Activated T-helper 1 cell treated with anti-CD3 and anti-CD28 coated beads, Interleukin-12 subunit alpha, Interleukin-12 subunit beta, Interleukin-2, Interleukin-4 antibody, amounts not matched to agents 30 ng/mL and 10 ng/mL and 1 ng/mL, durations not matched to agents 14 hours and 24 hours and 36 hours (primary cell): ENCODE data around the gene CCNA1. TPM values are rescaled to one million over a fixed set of nuclear protein-coding genes. Genes with fewer than 3 reads are reported as not detected.

Experiments used
- DNase-seq: peaks from one replicate; pipeline ENCODE4 v3.0.0; 2021; ENCODE audit warnings: low spot score
- H3K27ac Mint-ChIP-seq: one replicate; pipeline ENCODE4 v1.8.0; 2021; ENCODE audit warnings: mild to moderate bottlenecking, mixed read lengths
- H3K27me3 Mint-ChIP-seq: one replicate; pipeline ENCODE4 v1.8.0; 2022; ENCODE audit warnings: mild to moderate bottlenecking, moderate library complexity, mixed read lengths; ENCODE audit not compliant: insufficient read depth
- H3K36me3 Mint-ChIP-seq: one replicate; pipeline ENCODE4 v1.8.0; 2021; ENCODE audit warnings: low read depth, mixed read lengths
- H3K4me1 Mint-ChIP-seq: one replicate; pipeline ENCODE4 v1.8.0; 2021; ENCODE audit warnings: low read depth, mixed read lengths
- H3K4me3 Mint-ChIP-seq: one replicate; pipeline ENCODE4 v1.8.0; 2021; ENCODE audit warnings: mild to moderate bottlenecking, moderate library complexity, mixed read lengths
- H3K9me3 Mint-ChIP-seq: one replicate; pipeline ENCODE4 v1.8.0; 2021; ENCODE audit warnings: mixed read lengths
- intact Hi-C: fragments of 100-400 bp; cut with micrococcal nuclease; formaldehyde crosslinking; loops from one replicate; pipeline ENCODE4 v1.15.1; 2024
- total RNA-seq: library from RNA; stranded (reverse); gene quantifications from 2 replicates; pipeline ENCODE4 v1.2.3, GENCODE V29; 2022

Gene CCNA1
- total RNA-seq, 1 donor from 2014 or later: 1.5 TPM

GRCh38 chr13:36430247-36431203 lies 1.8 kb upstream of the CCNA1 start:
- Mint-ChIP-seq H3K27ac (no peak overlapping the region), H3K4me1 (peaks cover 22% of the 10 kb centered on the region), H3K36me3 (no peaks in the 10 kb centered on the region), H3K9me3 (no peaks in the 10 kb centered on the region), H3K27me3 (peaks cover 64% of the 10 kb centered on the region), H3K4me3 (peak overlapping the region; percentile 63)
- DNase-seq: no peak
- intact Hi-C loops: no loop called here

DNA sequence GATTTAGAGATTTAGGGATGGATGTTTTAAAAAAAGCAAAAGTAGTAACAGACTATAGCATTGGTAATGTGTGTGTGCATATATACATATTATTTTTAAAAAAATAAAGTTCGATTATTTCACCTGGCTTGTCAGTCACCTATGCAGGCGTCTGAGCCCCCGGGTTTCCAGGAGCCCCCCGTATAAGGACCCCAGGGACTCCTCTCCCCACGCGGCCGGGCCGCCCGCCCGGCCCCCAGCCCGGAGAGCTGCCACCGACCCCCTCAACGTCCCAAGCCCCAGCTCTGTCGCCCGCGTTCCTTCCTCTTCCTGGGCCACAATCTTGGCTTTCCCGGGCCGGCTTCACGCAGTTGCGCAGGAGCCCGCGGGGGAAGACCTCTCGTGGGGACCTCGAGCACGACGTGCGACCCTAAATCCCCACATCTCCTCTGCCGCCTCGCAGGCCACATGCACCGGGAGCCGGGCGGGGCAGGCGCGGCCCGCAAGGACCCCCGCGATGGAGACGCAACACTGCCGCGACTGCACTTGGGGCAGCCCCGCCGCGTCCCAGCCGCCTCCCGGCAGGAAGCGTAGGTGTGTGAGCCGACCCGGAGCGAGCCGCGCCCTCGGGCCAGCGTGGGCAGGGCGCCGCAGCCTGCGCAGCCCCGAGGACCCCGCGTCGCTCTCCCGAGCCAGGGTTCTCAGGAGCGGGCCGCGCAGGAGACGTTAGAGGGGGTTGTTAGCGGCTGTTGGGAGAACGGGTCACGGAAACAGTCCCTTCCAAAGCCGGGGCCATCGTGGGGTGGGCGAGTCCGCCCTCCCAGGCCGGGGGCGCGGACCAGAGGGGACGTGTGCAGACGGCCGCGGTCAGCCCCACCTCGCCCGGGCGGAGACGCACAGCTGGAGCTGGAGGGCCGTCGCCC lies 840 bp upstream of the CCNA1 start:
- DNase-seq: no peak
- intact Hi-C loops: loop anchor here (1.0 kb wide), 1 partner anchor 11 kb away; no protein-coding TSS in a partner anchor
- Mint-ChIP-seq H3K4me1 (peaks cover 22% of the 10 kb centered on the region), H3K36me3 (no peaks in the 10 kb centered on the region), H3K27ac (no peak overlapping the region), H3K9me3 (no peaks in the 10 kb centered on the region), H3K4me3 (peak overlapping the region; percentile 76), H3K27me3 (peaks cover 61% of the 10 kb centered on the region)

GRCh38 chr13:36436811-36437210 lies 4.5 kb downstream of the CCNA1 start:
- Mint-ChIP-seq H3K4me3 (no peak overlapping the region), H3K27ac (no peak overlapping the region), H3K4me1 (peaks cover 26% of the 10 kb centered on the region), H3K36me3 (no peaks in the 10 kb centered on the region), H3K9me3 (no peaks in the 10 kb centered on the region), H3K27me3 (peaks cover 27% of the 10 kb centered on the region)
- intact Hi-C loops: loop anchor here (5.0 kb wide), 1 partner anchor 1910 kb away; the partner anchor contains the start of gene UFM1
- no peak for DNase-seq

GRCh38 chr13:36438594-36439483 lies 6.5 kb downstream of the CCNA1 start:
- intact Hi-C loops: loop anchor here (2.0 to 5.0 kb wide), 2 partner anchors 18 to 1908 kb away; partner anchors contain the start of gene UFM1
- peaks cover 18% of the 10 kb centered on the region for H3K4me1 Mint-ChIP-seq
- H3K27me3 Mint-ChIP-seq: peaks cover 14% of the 10 kb centered on the region
- DNase-seq: no peak
- no peak overlapping the region for H3K27ac Mint-ChIP-seq
- no peaks in the 10 kb centered on the region for H3K36me3 Mint-ChIP-seq
- no peaks in the 10 kb centered on the region for H3K9me3 Mint-ChIP-seq
- H3K4me3 Mint-ChIP-seq: peak overlapping the region; percentile 47

DNA sequence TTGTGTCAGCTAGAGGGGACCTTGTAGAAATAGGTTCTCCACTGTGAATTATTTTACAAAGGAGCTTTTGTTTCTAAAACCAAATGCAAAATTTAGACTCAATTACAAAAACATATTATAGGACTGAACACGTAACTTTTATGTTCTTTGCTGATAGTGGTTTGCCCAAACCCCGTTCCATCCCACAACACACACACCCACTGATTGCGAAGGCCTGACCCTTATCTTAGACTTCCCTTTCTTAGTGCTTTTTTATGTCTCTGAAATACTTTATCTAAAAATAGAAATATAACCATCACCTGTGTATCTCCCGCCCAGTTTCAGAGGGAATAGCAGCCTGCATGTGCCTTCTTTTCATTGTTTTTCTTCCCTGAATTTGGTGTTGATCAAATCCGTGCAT lies 13.0 kb downstream of the CCNA1 start:
- no peak overlapping the region for H3K27ac Mint-ChIP-seq
- intact Hi-C loops: no loop called here
- DNase-seq: no peak
- H3K4me3 Mint-ChIP-seq: no peak overlapping the region
- H3K4me1 Mint-ChIP-seq: peaks cover 8% of the 10 kb centered on the region
- peaks cover 2% of the 10 kb centered on the region for H3K36me3 Mint-ChIP-seq
- H3K27me3 Mint-ChIP-seq: no peaks in the 10 kb centered on the region
- H3K9me3 Mint-ChIP-seq: no peaks in the 10 kb centered on the region

DNA sequence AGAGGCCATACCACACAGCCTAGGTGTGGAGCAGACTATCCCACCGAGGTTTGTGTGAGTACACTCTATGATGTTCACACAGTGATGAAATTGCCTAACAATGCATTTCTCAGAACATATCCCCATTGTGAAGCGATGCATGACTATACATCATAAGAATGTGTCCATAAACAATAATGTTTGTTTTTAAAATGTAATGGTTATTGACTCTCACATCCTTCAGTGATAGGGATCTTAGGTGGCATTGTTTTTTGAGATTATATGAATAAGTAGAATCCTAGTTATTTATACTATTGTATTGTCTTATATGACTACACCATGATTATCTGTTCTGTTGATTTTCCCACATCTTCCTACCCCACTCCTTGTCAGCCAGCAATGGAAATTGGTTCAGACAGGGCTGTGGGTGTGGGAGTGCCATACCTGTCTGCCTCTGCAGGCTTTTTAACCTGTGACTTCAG lies 13.6 kb downstream of the CCNA1 start:
- intact Hi-C loops: no loop called here
- peaks cover 14% of the 10 kb centered on the region for H3K4me1 Mint-ChIP-seq
- no peak overlapping the region for H3K4me3 Mint-ChIP-seq
- peaks cover 4% of the 10 kb centered on the region for H3K27me3 Mint-ChIP-seq
- H3K36me3 Mint-ChIP-seq: peaks cover 2% of the 10 kb centered on the region
- no peak overlapping the region for H3K27ac Mint-ChIP-seq
- H3K9me3 Mint-ChIP-seq: no peaks in the 10 kb centered on the region
- DNase-seq: no peak

- no peaks in the 10 kb centered on the region for H3K9me3 Mint-ChIP-seq
- DNase-seq: no peak
- peaks cover 26% of the 10 kb centered on the region for H3K4me1 Mint-ChIP-seq
- intact Hi-C loops: no loop called here
- H3K27ac Mint-ChIP-seq: no peak overlapping the region
- H3K27me3 Mint-ChIP-seq: peaks cover 4% of the 10 kb centered on the region
- H3K36me3 Mint-ChIP-seq: peaks cover 2% of the 10 kb centered on the region
- H3K4me3 Mint-ChIP-seq: no peak overlapping the region
Observed at GRCh38 chr13:36447501-36447900, 15.2 kb downstream of the CCNA1 start.

DNA sequence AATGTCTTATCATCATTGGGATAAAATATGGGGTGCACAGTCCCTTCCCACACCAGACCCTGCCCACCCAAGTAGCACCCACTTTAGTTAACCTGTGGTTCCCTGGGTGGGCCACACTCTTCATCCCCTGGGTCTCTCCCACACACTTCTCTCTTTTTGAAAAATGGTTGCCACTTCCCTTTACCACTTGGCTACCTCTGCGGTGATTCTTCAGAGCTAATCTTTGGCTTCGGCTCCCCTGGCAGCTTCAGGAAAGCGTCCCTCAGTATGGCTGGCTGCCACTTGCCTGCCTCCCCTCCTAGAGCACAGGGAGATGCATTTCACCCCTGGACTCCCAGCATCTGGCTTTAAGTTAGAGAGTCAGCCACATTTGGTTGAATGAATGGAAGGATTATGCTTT lies 18.2 kb downstream of the CCNA1 start:
- peaks cover 26% of the 10 kb centered on the region for H3K4me1 Mint-ChIP-seq
- intact Hi-C loops: no loop called here

DNA sequence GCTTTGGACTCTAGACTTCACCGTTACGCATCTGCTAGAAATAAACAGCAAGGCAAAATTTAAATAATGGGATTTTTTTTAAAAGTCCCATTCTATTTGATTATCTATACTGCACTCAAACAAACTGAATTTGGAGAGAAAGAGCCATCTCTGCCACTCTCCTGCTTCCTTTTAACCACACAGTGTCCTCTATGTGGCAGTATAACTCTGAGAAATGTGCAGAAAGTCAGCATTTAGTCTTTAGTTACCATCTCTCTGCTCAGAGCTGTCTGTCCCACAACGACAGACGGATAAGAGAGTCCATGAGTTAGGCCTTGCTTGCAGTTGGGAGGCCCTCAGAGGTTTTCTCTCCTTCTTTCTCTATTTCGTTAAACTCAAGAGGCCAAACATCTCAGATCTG lies 21.2 kb downstream of the CCNA1 start:
- intact Hi-C loops: no loop called here
- H3K36me3 Mint-ChIP-seq: no peaks in the 10 kb centered on the region
- no peak overlapping the region for H3K4me3 Mint-ChIP-seq
- peaks cover 21% of the 10 kb centered on the region for H3K4me1 Mint-ChIP-seq
- no peak overlapping the region for H3K27ac Mint-ChIP-seq
- no peak for DNase-seq
- peaks cover 8% of the 10 kb centered on the region for H3K27me3 Mint-ChIP-seq
- H3K9me3 Mint-ChIP-seq: no peaks in the 10 kb centered on the region

More for the DNA sequence above, 18.2 kb downstream of the CCNA1 start:
- DNase-seq: no peak
- H3K36me3 Mint-ChIP-seq: peaks cover under 1% of the 10 kb centered on the region
- H3K4me3 Mint-ChIP-seq: no peak overlapping the region
- H3K9me3 Mint-ChIP-seq: no peaks in the 10 kb centered on the region
- H3K27ac Mint-ChIP-seq: no peak overlapping the region
- peaks cover 8% of the 10 kb centered on the region for H3K27me3 Mint-ChIP-seq

DNA sequence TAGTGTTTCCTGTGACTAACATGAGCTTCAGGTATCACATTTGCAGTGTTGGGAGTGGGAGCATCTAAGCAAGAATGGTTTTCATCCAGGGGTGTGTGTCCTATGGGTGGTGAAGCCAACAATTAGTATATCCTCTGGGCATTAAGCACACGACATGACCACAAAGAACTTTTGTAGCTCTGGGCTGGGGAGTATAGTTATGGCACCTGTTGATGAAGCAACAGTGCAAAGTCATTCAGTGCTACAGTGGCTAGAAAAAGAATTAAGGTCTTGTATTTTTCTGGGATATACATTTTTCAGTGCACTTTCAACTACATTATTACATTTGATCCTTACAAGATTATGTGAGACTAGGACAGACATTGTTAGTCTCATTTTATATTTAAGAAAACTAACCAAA lies 21.8 kb downstream of the CCNA1 start:
- Mint-ChIP-seq H3K27me3 (peaks cover 8% of the 10 kb centered on the region), H3K36me3 (no peaks in the 10 kb centered on the region), H3K4me1 (peaks cover 19% of the 10 kb centered on the region), H3K27ac (no peak overlapping the region), H3K4me3 (no peak overlapping the region), H3K9me3 (no peaks in the 10 kb centered on the region)
- intact Hi-C loops: no loop called here
- no peak for DNase-seq

GRCh38 chr13:36454987-36455386 lies 22.7 kb downstream of the CCNA1 start:
- intact Hi-C loops: no loop called here
- H3K4me1 Mint-ChIP-seq: peaks cover 19% of the 10 kb centered on the region
- no peak overlapping the region for H3K4me3 Mint-ChIP-seq
- H3K9me3 Mint-ChIP-seq: no peaks in the 10 kb centered on the region
- H3K36me3 Mint-ChIP-seq: no peaks in the 10 kb centered on the region
- H3K27ac Mint-ChIP-seq: no peak overlapping the region
- peaks cover 8% of the 10 kb centered on the region for H3K27me3 Mint-ChIP-seq
- DNase-seq: no peak

DNA sequence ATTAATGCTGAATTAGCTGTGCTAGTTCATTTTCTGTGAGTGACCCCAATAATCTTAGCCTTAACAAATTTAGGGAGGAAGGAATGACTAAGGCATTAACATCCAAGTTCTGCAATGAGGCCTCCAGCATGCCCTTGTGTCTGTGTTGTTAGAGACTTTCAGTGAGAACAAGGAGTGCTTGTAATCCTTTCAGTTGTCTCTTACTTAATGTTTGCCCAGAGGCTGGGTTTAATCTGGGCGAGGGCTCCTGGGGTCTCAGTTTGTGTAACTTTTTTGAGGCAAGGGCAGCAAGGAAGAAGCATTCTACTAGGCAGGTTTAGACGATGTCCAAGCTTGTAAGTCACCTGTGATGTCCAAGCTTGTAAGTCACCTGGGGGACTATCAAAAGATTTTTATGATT lies 24.3 kb downstream of the CCNA1 start:
- intact Hi-C loops: no loop called here
- no peaks in the 10 kb centered on the region for H3K36me3 Mint-ChIP-seq
- no peaks in the 10 kb centered on the region for H3K9me3 Mint-ChIP-seq
- H3K4me3 Mint-ChIP-seq: no peak overlapping the region
- H3K27me3 Mint-ChIP-seq: peaks cover 4% of the 10 kb centered on the region
- no peak overlapping the region for H3K27ac Mint-ChIP-seq
- no peak for DNase-seq
- H3K4me1 Mint-ChIP-seq: peaks cover 6% of the 10 kb centered on the region
